DND-41 (cell line): ENCODE results near the gene HOXC4.
A peak's percentile ranks its signal among the peaks of the same experiment; 100 is the strongest.

Experiments used
- ATAC-seq: fragments of 200-7000 bp; cut with Tn5 transposase; 3 replicates; pipeline ENCODE4 v1.9.1; 2021; ENCODE audit warnings: low read depth; ENCODE audit not compliant: insufficient read depth
- DNase-seq: peaks from one replicate; pipeline ENCODE4 v3.0.0-alpha.2; 2020
- H2AFZ ChIP-seq: 2 replicates; pipeline ENCODE4 v1.6.0; 2012; ENCODE audit warnings: low read depth, low read length
- H3K27ac ChIP-seq: 2 replicates; pipeline ENCODE4 v1.5.1; 2012; ENCODE audit warnings: low read length, inconsistent platforms
- H3K27me3 ChIP-seq: fragments of 200-600 bp; sonication (generic); 2 replicates; pipeline ENCODE4 v1.6.0; 2012; ENCODE audit warnings: low read length, mild to moderate bottlenecking, inconsistent platforms; ENCODE audit not compliant: insufficient read depth, poor library complexity
- H3K36me3 ChIP-seq: 2 replicates; pipeline ENCODE4 v1.5.1; 2012; ENCODE audit warnings: low read length, inconsistent platforms; ENCODE audit not compliant: insufficient read depth
- H3K4me1 ChIP-seq: 2 replicates; pipeline ENCODE4 v1.5.1; 2012; ENCODE audit warnings: mild to moderate bottlenecking, low read length; ENCODE audit not compliant: insufficient read depth
- H3K4me2 ChIP-seq: 2 replicates; pipeline ENCODE4 v1.6.0; 2012; ENCODE audit warnings: mild to moderate bottlenecking, moderate library complexity, low read length, inconsistent platforms; ENCODE audit not compliant: insufficient read depth
- H3K4me3 ChIP-seq, 2 experiments: fragments of 200-600 bp in 1 of 2; shearing (Covaris generic) in 1 of 2; 2 replicates each; pipeline ENCODE4 v1.5.1; 2012 to 2016; ENCODE audit warnings: inconsistent platforms in 2 of 2, low read length in 2 of 2, mild to moderate bottlenecking in 2 of 2, low read depth in 1 of 2, moderate library complexity in 1 of 2
- H3K79me2 ChIP-seq: 2 replicates; pipeline ENCODE4 v1.6.0; 2012; ENCODE audit warnings: low read length, inconsistent platforms; ENCODE audit not compliant: insufficient read depth
- H3K9ac ChIP-seq: 2 replicates; pipeline ENCODE4 v1.6.0; 2012; ENCODE audit warnings: low read depth, mild to moderate bottlenecking, inconsistent platforms, low read length, moderate library complexity
- H3K9me3 ChIP-seq: 2 replicates; pipeline ENCODE4 v1.5.1; 2012; ENCODE audit warnings: low read length, moderate library complexity, mild to moderate bottlenecking, inconsistent platforms; ENCODE audit not compliant: insufficient read depth, severe bottlenecking
- H4K20me1 ChIP-seq: 2 replicates; pipeline ENCODE4 v1.6.0; 2012; ENCODE audit warnings: low read length; ENCODE audit not compliant: insufficient read depth
- EZH2 ChIP-seq: IDR thresholded peaks from 3 replicates; pipeline ENCODE4 v1.6.1; 2012; ENCODE audit warnings: borderline replicate concordance, low read depth, mild to moderate bottlenecking, moderate library complexity, low read length, inconsistent platforms; ENCODE audit not compliant: severe bottlenecking
- TF ChIP-seq, protein P1 (sequence below): IDR thresholded peaks from 2 replicates; pipeline ENCODE4 v1.5.1; 2012; ENCODE audit warnings: borderline replicate concordance, low read length, moderate library complexity, mild to moderate bottlenecking; ENCODE audit not compliant: poor library complexity, severe bottlenecking; ENCODE audit errors: extremely low read depth

HOXC4 gene

DNA sequence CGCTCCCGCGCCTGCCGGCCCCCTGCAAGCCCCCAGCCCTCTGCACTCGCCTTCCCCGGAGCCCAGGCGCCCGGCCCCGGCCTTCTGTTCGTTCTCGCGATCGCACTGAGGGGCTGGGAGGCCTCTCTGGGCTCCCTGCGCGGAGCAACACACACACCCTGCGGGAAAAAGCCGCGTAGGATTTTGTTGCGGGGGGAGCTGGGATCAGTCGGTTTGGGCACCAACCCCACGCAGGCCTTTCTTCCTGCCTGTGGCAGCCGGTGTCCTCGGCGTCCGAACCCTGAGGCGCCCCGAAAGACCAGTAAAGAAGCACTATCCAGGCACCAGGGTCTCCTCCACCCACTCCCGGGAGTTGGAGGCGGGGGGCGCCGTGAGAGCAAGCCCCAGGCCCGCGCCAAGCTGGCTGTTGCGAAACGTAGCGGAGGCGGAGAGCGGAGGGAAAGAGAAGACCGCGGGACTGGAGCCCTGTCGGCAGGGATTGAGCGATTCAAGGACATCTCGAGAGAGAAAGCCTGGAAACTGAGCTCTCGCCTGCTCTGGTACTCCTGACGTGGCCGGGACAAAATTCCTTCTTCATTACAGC lies 22.7 kb upstream of the HOXC4 start:
- ATAC-seq: no peak
- no peaks in the 10 kb centered on the region for H3K4me1 ChIP-seq
- H2AFZ ChIP-seq: no peak overlapping the region
- H3K36me3 ChIP-seq: no peaks in the 10 kb centered on the region
- peaks cover 15% of the 10 kb centered on the region for H3K27me3 ChIP-seq
- H4K20me1 ChIP-seq: no peaks in the 10 kb centered on the region
- no peaks in the 10 kb centered on the region for H3K9me3 ChIP-seq
- H3K79me2 ChIP-seq: no peaks in the 10 kb centered on the region
- TF ChIP-seq, protein P1, sequence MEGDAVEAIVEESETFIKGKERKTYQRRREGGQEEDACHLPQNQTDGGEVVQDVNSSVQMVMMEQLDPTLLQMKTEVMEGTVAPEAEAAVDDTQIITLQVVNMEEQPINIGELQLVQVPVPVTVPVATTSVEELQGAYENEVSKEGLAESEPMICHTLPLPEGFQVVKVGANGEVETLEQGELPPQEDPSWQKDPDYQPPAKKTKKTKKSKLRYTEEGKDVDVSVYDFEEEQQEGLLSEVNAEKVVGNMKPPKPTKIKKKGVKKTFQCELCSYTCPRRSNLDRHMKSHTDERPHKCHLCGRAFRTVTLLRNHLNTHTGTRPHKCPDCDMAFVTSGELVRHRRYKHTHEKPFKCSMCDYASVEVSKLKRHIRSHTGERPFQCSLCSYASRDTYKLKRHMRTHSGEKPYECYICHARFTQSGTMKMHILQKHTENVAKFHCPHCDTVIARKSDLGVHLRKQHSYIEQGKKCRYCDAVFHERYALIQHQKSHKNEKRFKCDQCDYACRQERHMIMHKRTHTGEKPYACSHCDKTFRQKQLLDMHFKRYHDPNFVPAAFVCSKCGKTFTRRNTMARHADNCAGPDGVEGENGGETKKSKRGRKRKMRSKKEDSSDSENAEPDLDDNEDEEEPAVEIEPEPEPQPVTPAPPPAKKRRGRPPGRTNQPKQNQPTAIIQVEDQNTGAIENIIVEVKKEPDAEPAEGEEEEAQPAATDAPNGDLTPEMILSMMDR: no peak
- no peak for TF ChIP-seq EZH2
- H3K4me3 ChIP-seq: no peak overlapping the region
- no peak overlapping the region for H3K4me2 ChIP-seq
- DNase-seq: no peak
- no peak overlapping the region for H3K27ac ChIP-seq
- H3K9ac ChIP-seq: no peak overlapping the region

DNA sequence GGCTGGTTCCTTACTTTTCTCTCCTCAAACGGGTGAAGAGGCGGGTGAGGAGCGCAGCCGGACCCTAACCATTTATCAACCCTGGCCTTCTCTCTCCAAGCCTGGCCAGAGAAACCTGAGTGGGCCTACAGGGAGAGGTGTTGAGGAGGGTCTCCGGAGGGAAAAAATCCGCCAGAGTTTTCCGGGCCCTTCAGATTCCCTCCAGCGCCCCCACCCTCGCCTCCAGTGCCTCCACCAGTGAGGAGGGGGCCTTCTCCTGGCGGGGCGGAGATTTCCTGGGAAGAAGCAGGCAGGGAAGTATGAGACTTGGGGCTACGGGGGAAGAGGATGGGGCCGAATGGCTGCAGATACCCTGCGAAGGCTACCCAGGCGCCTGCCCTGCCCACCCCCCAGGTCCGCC lies 22.2 kb upstream of the HOXC4 start:
- Histone ChIP-seq H3K27me3 (peaks cover 11% of the 10 kb centered on the region), H3K4me2 (no peak overlapping the region), H3K4me3 (no peak overlapping the region), H2AFZ (no peak overlapping the region), H3K4me1 (no peaks in the 10 kb centered on the region), H3K9me3 (no peaks in the 10 kb centered on the region), H3K9ac (no peak overlapping the region), H3K36me3 (no peaks in the 10 kb centered on the region), H3K27ac (no peak overlapping the region), H4K20me1 (no peaks in the 10 kb centered on the region), H3K79me2 (no peaks in the 10 kb centered on the region)
- TF ChIP-seq EZH2: no peak
- TF ChIP-seq, protein P1: no peak
- ATAC-seq: no peak
- no peak for DNase-seq

DNA sequence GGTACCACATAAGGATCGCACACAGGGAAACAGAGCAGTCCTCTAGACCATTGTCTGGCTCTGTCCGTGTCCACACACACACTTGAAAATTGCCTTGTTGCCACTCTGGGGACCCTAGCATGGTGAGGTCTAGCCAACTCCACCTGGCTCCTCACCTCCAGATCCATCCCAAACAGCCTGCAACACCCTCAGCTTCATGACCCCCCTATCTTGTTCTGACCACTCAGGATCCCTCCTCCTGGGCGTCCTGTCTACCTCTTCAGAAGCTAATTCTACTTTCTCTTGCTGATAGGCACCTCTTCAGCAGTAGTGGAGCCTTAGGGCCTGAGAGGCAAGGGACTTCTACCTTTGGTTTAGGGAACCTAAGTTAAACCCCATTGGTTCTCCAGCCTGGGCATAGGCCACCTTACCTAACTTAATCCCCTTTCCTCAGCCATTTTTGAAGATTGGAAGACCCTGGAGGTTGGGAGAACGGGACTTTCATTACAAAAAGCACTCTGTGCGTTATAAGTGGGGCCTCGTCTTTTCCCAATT lies 21.5 kb upstream of the HOXC4 start:
- TF ChIP-seq, protein P1: no peak
- no peak for TF ChIP-seq EZH2
- Histone ChIP-seq H3K27me3 (peaks cover 9% of the 10 kb centered on the region), H3K36me3 (no peaks in the 10 kb centered on the region), H2AFZ (no peak overlapping the region), H3K4me3 (no peak overlapping the region), H3K9ac (no peak overlapping the region), H4K20me1 (no peaks in the 10 kb centered on the region), H3K27ac (no peak overlapping the region), H3K4me2 (no peak overlapping the region), H3K79me2 (no peaks in the 10 kb centered on the region), H3K4me1 (no peaks in the 10 kb centered on the region), H3K9me3 (no peaks in the 10 kb centered on the region)
- ATAC-seq: peak; percentile 25; the same call in 1 of the 3 replicates
- no peak for DNase-seq
